ENCODE measurements around the gene ZNF75A.

DNA sequence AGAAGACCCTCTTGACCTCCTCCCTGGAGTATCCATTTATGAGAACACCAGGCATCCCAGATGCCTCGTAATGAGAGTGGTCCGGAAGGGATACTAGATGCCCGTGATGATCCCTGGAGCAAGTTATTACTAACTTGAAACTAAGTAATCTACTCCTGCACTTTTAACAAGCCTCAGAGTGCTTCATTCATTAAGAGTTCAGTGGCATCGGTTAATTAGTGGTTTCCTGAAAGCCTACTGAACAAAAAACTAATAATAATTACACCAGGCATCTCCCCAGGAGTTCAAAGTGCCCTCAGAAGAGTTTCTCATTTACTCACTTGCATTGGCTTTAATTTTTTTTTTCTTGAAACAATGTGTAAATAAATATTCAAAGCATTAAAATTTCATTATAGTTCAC, 22.2 kb downstream of the ZNF75A start:
- TF ChIP-seq, protein P1, sequence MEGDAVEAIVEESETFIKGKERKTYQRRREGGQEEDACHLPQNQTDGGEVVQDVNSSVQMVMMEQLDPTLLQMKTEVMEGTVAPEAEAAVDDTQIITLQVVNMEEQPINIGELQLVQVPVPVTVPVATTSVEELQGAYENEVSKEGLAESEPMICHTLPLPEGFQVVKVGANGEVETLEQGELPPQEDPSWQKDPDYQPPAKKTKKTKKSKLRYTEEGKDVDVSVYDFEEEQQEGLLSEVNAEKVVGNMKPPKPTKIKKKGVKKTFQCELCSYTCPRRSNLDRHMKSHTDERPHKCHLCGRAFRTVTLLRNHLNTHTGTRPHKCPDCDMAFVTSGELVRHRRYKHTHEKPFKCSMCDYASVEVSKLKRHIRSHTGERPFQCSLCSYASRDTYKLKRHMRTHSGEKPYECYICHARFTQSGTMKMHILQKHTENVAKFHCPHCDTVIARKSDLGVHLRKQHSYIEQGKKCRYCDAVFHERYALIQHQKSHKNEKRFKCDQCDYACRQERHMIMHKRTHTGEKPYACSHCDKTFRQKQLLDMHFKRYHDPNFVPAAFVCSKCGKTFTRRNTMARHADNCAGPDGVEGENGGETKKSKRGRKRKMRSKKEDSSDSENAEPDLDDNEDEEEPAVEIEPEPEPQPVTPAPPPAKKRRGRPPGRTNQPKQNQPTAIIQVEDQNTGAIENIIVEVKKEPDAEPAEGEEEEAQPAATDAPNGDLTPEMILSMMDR (IDR thresholded peaks at IDR 0.05): no peak
- no peak for TF ChIP-seq SIN3A (IDR thresholded peaks at IDR 0.05; ENCODE audit: borderline replicate concordance, insufficient read depth, low read depth, low read length)

All from Panc1 (cell line).